AG08395 (cell line): ENCODE data around the gene ATG101.

Source experiments
- DNase-seq: peaks from one replicate; pipeline ENCODE4 v3.0.0; 2012; ENCODE audit warnings: mixed read lengths, low spot score

Gene ATG101

GRCh38 chr12:52057638-52058576 is 11.9 kb upstream of the ATG101 start:
- DNase-seq: no peak

- no peak for DNase-seq
Measured at GRCh38 chr12:52058631-52059361, 11.0 kb upstream of the ATG101 start.

DNA sequence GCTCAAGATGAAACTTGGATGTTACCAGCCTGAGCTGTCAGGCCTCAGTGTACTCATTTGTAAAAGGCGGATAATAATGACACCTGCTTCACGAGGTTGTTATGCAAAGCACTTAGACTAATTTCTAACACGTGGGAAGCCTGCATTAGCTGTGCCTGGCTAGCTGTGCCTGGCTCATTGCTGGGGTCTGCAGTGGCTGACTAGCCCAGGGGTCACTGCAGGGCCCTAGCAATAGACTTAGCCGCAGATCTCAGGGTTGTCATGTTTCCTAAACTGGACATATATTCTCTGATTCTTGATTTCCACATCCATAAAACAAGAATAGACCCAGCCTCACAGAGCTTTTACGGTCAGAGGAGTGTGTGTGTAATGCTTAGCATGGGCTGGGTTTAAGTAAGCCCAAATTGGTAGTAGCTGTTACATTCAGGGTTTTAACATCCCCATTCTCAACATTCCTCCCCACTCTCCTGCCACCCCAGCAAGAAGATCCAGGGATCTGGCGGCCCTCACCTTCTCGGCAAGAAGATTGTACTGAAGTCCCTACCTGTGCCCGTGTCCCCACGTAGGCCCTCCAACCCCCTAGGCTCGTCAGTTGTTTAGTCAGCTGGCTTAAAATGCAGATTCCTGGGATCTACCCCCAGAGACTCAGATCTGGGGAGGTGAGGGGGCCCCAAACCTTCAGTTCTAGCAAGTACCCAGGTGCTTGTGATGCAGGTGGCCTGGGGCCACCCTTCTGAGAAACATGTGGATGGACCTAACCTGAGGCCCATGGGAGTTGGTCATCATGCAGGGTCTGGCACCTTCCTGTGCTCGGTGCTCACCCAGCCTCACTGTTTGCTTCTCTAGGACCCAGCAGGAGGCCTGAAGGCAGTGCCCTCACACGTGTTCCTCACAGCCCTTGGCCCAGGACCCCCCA is 9.9 kb upstream of the ATG101 start:
- DNase-seq: no peak

- DNase-seq: no peak
Measured at GRCh38 chr12:52060498-52061177, 9.1 kb upstream of the ATG101 start.

- DNase-seq: no peak
Measured at GRCh38 chr12:52061470-52062166, 8.2 kb upstream of the ATG101 start.

- no peak for DNase-seq
Measured at GRCh38 chr12:52062167-52063081, 7.4 kb upstream of the ATG101 start.

DNA sequence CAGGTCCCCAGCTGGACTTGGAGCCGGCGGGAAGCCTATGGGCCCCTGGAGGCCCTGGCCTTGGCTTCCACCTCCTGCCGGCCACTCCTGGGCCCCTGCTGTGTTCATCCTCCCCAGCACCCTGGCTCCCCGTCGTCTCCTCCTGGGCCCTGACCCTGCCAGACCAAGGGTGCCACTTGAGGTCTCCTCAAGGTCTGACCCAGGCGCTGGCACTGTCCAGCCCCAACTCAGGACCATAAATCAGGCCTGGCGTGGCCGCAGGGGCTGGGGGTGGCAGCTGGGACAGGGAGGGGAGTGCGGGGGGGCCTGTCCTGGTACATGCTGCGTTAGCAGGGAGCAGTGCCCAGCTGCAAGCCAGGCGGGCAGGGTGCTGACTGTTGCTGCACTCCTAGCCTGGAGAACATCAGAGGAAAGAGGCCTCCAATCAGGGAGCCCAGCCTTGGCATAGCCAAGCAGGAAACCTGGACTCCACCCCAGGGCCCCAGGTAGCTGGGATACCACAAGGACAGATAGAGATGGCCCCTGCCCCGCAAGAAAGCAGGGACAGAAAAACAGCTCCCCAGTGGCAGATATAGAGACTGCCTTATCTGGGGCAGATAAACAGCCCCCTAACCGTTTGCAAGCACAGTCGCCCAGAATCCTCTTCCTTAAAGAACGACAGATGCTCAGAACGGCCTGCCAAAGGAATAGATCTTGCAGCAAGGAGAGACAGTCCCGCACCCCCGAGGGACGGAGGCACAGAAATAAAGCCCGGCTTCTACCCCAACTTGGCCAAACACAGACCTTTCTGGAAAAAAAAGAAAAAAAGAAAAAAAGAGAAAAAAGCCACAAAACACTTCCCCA is 6.5 kb upstream of the ATG101 start:
- no peak for DNase-seq

- DNase-seq: peak; percentile 88
Measured at GRCh38 chr12:52063981-52064649, 5.7 kb upstream of the ATG101 start.

DNA sequence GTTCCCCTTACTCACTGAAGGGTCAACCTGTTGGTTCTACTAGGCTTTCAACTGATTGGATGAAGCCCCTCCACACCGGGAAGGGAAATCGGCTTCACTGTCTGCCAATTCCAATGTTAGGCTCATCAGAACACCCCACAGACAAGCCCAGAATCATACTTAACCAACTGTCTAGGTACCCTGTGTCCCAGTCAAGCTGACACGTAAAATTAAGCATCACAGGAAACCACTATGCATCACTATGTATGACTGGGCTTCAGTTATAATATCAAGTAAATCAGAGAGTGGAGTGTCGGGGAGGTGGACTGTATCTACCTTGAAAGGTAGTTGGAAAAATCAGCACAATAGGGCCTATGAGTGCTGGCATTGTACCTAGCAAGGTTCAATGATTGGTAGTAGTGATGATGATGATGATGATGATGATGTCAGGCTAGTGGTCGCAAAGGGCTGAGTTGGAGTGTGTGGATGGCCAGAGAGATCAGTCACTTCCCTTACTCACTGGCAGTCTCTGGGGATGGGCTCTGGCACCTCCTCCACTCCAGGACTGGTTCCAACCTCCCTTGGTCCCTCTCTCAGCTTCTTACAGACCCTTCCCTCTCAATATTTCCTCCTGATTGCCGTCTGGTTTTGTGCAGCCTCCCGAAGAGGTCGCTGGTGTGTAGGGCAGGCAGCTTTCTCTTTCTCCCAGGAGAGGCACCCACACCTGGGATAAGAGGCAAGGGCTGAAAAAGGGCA is 3.3 kb upstream of the ATG101 start:
- no peak for DNase-seq

DNA sequence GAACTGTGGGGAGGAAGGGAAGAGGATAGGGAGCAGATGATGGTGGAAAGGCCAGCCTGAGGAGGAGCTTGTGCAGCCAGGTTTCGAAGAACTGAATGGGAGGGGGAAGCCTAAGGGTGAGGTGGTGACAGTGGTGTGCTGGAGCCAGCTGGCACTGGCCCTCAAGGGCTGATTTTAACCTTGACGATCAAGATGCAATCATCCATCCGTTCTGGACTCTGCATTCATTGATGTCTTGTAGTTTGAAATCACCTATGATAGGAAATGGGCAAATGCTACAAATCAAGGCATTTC is 2.8 kb upstream of the ATG101 start:
- no peak for DNase-seq

DNA sequence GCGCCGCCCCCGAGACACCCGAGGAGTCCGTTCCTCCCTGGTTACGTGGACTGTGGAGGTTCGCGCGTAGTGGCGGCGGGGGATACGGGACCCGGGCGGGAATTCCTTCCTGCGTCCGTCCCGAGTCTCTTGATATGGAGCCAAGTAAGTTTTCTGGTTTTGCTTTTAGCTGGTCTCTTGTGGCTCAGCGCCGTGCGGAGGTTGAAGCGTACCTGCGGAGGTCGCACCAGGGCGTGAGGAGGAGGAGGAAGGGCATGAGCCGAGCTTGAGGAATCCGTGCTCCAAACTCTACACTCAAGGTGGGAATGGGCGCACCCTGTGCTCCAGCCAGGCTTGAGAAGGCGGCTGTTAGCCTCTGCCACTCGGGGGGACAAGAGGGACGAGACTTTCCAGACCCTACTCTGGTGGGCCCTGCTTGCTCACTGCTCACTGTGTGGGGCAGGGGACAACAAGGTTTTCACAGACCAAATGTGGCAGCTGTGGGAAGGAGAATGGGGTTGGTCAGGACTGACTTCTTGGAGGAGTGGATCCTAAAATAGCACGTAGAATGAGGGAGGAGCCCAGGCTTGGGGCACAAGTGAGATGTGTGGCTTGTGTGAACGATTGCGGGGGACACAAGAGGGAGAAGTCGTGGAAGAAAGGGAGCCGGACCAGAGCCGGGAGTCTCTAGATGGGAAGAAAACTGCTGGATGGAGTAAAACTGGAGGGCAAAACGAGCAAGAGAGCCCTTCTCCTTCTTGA is 577 bp downstream of the ATG101 start:
- no peak for DNase-seq

GRCh38 chr12:52073531-52074381 is 4.0 kb downstream of the ATG101 start:
- peak; percentile 55 for DNase-seq

GRCh38 chr12:52074971-52075724 is 5.4 kb downstream of the ATG101 start:
- DNase-seq: no peak

DNA sequence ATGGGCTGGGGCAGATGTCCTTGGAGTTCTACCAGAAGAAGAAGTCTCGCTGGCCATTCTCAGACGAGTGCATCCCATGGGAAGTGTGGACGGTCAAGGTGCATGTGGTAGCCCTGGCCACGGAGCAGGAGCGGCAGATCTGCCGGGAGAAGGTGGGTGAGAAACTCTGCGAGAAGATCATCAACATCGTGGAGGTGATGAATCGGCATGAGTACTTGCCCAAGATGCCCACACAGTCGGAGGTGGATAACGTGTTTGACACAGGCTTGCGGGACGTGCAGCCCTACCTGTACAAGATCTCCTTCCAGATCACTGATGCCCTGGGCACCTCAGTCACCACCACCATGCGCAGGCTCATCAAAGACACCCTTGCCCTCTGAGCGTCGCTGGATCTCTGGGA is 7.0 kb downstream of the ATG101 start:
- DNase-seq: no peak

DNA sequence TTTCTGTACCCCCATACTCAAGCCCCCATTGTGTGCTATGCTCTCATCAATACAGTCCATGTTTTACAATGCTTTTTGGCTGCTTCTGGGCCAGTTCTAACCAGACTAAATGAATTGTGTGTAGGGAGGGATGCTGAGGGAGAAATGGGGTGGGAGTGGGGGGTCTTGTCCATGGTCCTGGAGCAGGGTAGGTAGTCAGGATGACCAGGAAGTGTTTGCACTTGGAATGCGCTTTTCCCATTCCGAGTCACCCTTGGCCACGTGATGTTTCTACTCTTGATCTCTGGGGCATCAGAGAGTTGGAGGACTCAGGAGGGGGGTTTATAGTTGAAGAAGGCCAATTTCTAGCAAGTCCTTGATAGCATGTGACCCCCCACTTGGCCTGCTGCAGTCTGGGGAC is 8.5 kb downstream of the ATG101 start:
- DNase-seq: no peak
